OCI-M2 (cell line): ENCODE data around the gene IFI44L.

Experiments
- DNase-seq: peaks from one replicate; lab custom pipeline; 2025; ENCODE audit not compliant: unreplicated experiment; lab: John Stamatoyannopoulos, UW

Gene IFI44L

GRCh38 chr1:78640462-78640861 is 20.2 kb downstream of the IFI44L start:
- DNase-seq: no peak

DNA sequence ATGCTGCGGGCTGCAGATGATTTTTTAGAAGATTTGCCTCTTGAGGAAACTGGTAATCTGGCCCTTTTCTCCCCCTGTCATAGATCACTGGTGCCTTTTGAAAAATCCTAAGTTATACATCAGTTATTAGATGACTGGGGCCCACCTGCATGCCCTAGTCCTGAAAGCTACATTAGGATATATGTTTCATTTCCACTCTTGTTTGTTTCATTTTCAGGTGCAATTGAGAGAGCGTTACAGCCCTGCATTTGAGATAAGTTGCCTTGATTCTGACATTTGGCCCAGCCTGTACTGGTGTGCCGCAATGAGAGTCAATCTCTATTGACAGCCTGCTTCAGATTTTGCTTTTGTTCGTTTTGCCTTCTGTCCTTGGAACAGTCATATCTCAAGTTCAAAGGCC is 21.3 kb downstream of the IFI44L start:
- DNase-seq: no peak

DNA sequence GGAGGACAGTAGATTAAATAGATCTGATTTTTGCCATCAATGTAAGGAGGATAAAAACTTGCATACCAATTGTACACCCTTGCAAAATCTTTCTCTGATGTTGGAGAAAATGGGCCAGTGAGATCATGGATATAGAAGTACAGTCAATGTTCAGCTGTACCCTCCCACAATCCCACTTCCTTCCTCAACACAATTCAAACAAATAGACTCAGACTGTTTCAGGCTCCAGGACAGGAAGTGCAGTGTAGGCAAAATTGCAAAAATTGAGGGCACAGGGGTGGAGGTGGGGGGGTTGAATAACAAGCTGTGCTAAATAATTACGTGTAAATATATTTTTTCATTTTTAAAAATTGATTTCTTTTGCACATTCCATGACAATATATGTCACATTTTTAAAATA is 25.5 kb downstream of the IFI44L start:
- DNase-seq: no peak

DNA sequence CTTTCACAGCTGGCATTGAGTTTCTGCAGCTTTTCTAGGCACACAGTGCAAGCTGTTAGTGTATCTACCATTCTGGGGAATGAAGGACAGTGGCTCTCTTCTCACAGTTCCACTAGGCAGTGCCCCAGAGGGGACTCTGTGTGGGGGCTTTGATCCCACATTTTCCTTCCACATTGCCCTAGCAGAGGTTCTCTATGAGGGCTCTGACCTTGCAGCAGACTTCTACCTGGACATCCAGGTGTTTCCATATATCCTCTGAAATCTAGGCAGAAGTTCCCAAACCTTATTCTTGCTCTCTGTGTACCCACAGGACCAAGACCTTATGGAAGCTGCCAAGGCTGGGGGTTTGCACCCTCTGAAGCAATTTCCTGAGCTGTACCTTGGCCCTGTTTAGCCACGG is 27.0 kb downstream of the IFI44L start:
- DNase-seq: no peak

DNA sequence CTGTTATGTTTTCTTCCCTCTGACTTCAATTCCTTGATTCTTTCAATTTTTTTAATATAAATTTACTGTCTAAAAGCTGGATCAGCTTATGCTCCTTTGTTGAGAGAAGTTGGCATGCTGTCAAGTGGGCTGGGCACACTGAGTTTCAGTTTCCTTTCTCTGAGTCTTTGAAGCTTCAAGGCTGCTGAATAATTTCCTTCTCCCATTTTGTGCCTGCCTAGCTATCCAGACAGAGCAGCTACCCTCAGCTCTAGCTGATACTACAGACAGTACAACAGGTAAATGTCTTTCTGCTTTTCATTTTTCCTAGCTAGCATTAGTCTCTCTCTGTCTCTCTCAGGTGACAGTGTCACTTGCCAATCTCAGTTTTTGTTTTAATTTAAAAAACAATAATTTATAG is 29.4 kb downstream of the IFI44L start, which contains the start of gene IFI44:
TSS of gene IFI44 (plus strand) at position 204 of the 400 bp plus-strand sequence. CDS start 365 bp downstream, outside the sequence.
- no peak for DNase-seq

DNA sequence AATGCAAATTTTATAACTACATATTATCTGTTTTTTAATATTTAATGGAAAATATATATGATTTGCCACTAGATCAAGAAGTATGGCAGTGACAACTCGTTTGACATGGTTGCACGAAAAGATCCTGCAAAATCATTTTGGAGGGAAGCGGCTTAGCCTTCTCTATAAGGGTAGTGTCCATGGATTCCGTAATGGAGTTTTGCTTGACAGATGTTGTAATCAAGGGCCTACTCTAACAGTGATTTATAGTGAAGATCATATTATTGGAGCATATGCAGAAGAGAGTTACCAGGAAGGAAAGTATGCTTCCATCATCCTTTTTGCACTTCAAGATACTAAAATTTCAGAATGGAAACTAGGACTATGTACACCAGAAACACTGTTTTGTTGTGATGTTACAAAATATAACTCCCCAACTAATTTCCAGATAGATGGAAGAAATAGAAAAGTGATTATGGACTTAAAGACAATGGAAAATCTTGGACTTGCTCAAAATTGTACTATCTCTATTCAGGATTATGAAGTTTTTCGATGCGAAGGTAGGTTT is 29.9 kb downstream of the IFI44L start:
- no peak for DNase-seq

GRCh38 chr1:78651241-78651640 is 31.0 kb downstream of the IFI44L start:
- no peak for DNase-seq

GRCh38 chr1:78652019-78652560 is 31.8 kb downstream of the IFI44L start:
- no peak for DNase-seq

- DNase-seq: no peak
Observed at GRCh38 chr1:78658901-78659300, 38.7 kb downstream of the IFI44L start.

DNA sequence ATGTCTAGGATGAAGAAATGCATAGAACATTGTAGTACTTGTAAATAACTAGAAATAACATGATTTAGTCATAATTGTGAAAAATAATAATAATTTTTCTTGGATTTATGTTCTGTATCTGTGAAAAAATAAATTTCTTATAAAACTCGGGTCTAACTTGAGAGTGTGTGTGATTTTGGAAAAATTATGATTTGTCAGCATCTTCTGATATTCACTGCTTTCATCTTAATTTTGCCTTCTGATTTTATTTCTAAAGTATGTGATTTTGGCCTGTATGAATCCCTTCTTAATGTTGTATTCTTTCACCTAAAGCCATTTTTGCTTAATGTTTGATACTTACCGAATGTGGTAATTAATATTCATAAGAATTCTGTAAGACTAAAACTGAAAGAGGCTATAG is 43.7 kb downstream of the IFI44L start:
- no peak for DNase-seq

DNA sequence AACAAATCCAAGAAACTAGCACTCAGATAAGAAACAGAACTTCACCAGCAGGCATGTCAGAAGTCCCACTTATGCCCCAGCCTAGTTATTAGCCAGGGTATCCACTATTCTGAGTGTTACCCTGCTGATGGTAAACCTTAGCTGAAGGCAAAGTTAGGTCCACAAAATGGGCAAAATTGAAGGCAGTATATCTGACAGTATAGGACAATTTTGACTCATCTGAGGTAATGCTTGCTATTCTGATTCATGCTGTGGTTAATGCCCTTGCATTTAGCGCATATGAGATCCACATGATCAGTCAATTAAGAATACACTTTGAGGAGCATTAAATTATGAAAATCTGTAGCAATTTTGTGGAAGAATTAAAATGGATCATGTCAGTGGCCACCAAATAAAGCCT is 44.5 kb downstream of the IFI44L start:
- no peak for DNase-seq

DNA sequence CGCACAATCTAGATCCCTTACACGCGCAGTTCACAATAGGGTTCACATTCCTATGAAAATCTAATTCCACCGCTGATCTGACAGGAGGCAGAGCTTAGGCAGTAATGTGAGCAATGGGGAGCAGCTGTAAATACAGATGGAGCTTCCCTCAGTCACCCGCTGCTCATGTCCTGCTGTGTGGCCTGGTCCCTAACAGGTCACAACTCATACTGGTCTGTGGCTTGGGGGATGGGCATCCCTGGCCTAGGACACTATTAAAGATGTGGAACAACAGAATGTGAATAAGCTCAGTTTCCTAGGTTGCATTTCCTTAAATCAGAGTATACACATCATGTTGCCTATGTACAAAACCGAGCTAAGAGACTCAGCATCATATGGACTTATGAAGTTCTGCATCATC is 45.6 kb downstream of the IFI44L start:
- DNase-seq: no peak

GRCh38 chr1:78667939-78668338 is 47.7 kb downstream of the IFI44L start:
- DNase-seq: no peak

DNA sequence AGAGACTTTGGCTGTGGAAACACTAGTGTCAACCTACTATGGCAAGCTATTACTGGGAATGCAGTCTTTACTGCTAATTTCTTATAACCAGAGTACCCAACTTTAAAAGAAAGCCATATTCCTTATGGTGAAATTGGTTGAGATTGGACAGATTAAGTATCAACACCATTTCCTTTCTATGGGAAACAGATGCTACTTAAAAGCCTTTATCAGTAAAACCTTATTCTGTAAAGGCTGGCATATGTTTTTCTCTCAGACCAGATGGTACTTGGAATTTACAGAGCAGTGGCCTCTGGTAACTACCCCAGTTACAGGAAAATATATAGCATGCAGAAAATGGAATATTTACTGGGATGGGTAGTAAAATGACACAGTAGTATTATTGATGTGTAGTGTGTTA is 48.2 kb downstream of the IFI44L start:
- DNase-seq: no peak

- no peak for DNase-seq
Observed at GRCh38 chr1:78672428-78672827, 52.2 kb downstream of the IFI44L start.

- no peak for DNase-seq
Observed at GRCh38 chr1:78673120-78673519, 52.9 kb downstream of the IFI44L start.

GRCh38 chr1:78676347-78676982 is 56.2 kb downstream of the IFI44L start:
- DNase-seq: no peak

DNA sequence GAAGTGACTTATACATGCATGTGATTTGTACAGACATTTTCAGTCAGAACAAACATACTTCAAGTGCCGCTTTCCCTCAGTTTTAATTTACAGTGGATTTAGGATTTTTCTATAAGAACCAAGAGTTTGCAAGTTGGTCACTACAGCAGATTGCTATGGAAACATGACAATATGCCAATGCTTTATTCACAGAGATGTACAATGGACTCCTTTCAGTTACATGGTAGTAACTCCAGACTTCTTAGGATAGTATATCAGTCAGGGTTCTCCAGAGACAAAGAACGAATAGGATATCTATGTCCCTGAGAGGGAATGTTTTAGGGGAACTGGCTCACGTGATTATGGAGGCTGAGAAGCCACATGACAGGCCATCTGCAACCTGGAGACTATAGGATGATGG is 56.7 kb downstream of the IFI44L start:
- no peak for DNase-seq

DNA sequence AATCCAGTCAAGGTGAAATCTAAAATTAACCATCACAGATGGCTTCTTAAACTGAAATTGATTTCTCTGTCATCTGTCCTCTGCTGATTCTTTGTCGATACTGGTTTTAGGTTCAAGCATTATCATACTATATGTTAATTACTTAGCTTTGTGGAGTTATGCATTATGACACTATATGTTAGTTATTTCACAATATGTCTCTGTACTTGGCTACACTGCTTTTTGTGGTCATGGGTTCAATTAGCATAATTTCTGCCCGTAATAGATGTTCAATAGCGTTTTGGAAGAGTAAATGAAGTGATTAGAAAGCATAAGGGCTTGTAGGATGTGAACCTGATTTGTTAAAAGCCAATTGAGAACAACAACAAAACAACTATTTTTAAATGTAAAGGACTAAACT is 57.5 kb downstream of the IFI44L start:
- DNase-seq: no peak

- DNase-seq: no peak
Observed at GRCh38 chr1:78678324-78678723, 58.1 kb downstream of the IFI44L start.

GRCh38 chr1:78681265-78681664 is 61.0 kb downstream of the IFI44L start:
- no peak for DNase-seq

- no peak for DNase-seq
Observed at GRCh38 chr1:78682496-78682895, 62.2 kb downstream of the IFI44L start.

DNA sequence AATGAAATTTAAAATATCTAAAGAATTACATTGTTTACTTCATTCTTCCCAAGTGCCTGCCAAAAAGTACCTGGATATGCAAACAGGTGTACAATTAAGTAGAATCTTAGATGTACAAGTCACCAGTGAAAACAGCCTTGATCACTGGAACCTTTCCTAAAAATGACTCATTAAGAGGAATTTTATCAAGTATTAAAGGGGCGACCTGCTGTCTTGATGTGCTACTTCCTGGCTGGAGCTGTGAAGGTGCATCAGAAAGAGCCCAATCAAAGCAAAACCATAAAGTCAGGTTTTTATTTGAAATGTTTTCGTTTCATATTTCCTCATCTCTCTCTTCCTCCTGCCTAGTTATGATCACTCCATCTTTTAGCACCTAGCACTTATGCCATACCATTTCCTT is 62.8 kb downstream of the IFI44L start:
- DNase-seq: no peak
